Measurements from ENCODE around the gene ARHGAP12.

The ARHGAP12 gene

DNA sequence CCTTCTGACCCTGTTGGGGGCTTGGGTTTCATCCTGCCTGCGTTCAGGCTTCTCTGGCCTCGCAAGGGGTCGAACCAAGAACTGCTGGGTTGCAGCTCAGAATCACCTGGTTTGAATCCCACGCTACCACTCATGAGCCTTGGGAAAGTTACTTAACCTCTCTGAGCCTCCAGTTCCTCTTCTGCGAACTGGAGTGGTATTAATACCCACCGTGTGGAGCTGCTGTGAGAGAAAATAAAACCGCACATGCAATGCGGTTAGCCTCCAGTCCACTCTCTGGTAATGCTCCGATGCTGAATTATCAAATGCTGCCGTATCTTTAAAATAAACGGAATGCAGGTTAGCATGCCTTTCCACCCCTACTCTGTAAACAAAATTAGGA is 171.9 kb downstream of the ARHGAP12 start:
- H3K27ac ChIP-seq (ENCODE audit: extremely low read depth, low read depth, low read length): no peak overlapping the region
- ChIA-PET CTCF (no interaction called here), POLR2A (no interaction called here)
- TF ChIP-seq ZNF654 (tag by site-specific recombination; IDR thresholded peaks at IDR 0.05; ENCODE audit: low read depth) (no peak), OSR2 (tag by site-specific recombination; IDR thresholded peaks at IDR 0.05) (no peak), ZNF169 (tag by site-specific recombination; IDR thresholded peaks at IDR 0.05) (no peak), EGR2 (tag by site-specific recombination; IDR thresholded peaks at IDR 0.05; ENCODE audit: low read depth) (no peak)
- H3K4me3 ChIP-seq (ENCODE audit: low read depth, low read length): no peak overlapping the region
- H3K9me3 ChIP-seq (ENCODE audit: control insufficient read depth, insufficient read depth, low read depth, low read length): no peaks in the 10 kb centered on the region
- H3K4me1 ChIP-seq (ENCODE audit: control insufficient read depth, insufficient read depth, low read length): 0 out of 2 replicates have a peak, but pooled peaks cover 4% of the 10 kb centered on the region
- no peaks in the 10 kb centered on the region for H3K36me3 ChIP-seq (ENCODE audit: control insufficient read depth in 2 of 2, insufficient read depth in 1 of 2, low read length in 2 of 2)

DNA sequence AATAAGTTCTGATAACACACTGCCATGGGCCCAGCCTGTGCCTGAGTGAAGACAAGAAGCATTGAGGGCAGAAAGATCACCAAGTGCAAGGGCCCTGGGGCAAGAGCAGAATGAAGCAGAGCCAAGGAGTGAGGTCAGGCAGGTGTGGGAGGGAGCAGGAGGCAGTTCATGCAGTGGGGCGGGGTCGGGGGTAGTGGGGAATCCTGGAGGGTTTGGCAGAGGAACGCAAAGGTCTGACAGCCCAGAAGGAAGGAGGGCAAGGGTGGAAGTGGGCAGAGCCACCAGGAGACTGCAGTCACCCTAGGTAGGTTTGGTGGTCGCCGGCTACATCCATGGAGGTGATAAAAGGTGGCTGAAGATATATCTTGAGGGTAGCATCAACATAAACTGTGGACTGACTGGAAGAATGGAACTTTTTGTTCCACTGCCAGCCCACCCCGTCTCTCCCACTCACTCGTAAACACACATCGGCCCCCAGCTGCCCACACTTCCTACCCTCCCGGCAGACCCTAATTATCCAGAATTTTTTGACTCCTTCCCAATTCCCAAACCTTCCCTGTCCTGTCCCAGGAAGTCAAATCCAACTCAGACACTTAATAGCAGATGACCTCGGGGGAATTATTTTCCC is 172.4 kb downstream of the ARHGAP12 start:
- H3K9me3 ChIP-seq (ENCODE audit: control insufficient read depth, insufficient read depth, low read depth, low read length): no peaks in the 10 kb centered on the region
- ChIA-PET POLR2A (no interaction called here), CTCF (no interaction called here)
- H3K4me1 ChIP-seq (ENCODE audit: control insufficient read depth, insufficient read depth, low read length): 0 out of 2 replicates have a peak, but pooled peaks cover 4% of the 10 kb centered on the region
- H3K4me3 ChIP-seq (ENCODE audit: low read depth, low read length): no peak overlapping the region
- H3K27ac ChIP-seq (ENCODE audit: extremely low read depth, low read depth, low read length): no peak overlapping the region
- H3K36me3 ChIP-seq (ENCODE audit: control insufficient read depth in 2 of 2, insufficient read depth in 1 of 2, low read length in 2 of 2): no peaks in the 10 kb centered on the region
- TF ChIP-seq EGR2 (tag by site-specific recombination; IDR thresholded peaks at IDR 0.05; ENCODE audit: low read depth): peak; percentile 73
- no peak for TF ChIP-seq ZNF404 (tag by site-specific recombination; IDR thresholded peaks at IDR 0.05)
- peak; percentile 43; the same call in 1 of the 2 replicates for TF ChIP-seq ZNF623 (tag by site-specific recombination; IDR thresholded peaks at IDR 0.05)
- no peak for TF ChIP-seq ZNF600 (tag by site-specific recombination; IDR thresholded peaks at IDR 0.05)
- TF ChIP-seq ZNF184 (tag by site-specific recombination; IDR thresholded peaks at IDR 0.05): no peak
- no peak for TF ChIP-seq ZNF10 (tag by site-specific recombination; IDR thresholded peaks at IDR 0.05)
- TF ChIP-seq KLF1 (tag by site-specific recombination; IDR thresholded peaks at IDR 0.05): 0 out of 2 replicates have a peak, but pooled peaks have one; percentile 19
- no peak for TF ChIP-seq GLI4 (tag by site-specific recombination; IDR thresholded peaks at IDR 0.05)
- peak; percentile 88 for TF ChIP-seq ZFHX2 (tag by site-specific recombination; conservative IDR thresholded peaks at IDR 0.05)
- TF ChIP-seq ZBTB20 (tag by site-specific recombination; IDR thresholded peaks at IDR 0.05): no peak
- TF ChIP-seq, protein P1, sequence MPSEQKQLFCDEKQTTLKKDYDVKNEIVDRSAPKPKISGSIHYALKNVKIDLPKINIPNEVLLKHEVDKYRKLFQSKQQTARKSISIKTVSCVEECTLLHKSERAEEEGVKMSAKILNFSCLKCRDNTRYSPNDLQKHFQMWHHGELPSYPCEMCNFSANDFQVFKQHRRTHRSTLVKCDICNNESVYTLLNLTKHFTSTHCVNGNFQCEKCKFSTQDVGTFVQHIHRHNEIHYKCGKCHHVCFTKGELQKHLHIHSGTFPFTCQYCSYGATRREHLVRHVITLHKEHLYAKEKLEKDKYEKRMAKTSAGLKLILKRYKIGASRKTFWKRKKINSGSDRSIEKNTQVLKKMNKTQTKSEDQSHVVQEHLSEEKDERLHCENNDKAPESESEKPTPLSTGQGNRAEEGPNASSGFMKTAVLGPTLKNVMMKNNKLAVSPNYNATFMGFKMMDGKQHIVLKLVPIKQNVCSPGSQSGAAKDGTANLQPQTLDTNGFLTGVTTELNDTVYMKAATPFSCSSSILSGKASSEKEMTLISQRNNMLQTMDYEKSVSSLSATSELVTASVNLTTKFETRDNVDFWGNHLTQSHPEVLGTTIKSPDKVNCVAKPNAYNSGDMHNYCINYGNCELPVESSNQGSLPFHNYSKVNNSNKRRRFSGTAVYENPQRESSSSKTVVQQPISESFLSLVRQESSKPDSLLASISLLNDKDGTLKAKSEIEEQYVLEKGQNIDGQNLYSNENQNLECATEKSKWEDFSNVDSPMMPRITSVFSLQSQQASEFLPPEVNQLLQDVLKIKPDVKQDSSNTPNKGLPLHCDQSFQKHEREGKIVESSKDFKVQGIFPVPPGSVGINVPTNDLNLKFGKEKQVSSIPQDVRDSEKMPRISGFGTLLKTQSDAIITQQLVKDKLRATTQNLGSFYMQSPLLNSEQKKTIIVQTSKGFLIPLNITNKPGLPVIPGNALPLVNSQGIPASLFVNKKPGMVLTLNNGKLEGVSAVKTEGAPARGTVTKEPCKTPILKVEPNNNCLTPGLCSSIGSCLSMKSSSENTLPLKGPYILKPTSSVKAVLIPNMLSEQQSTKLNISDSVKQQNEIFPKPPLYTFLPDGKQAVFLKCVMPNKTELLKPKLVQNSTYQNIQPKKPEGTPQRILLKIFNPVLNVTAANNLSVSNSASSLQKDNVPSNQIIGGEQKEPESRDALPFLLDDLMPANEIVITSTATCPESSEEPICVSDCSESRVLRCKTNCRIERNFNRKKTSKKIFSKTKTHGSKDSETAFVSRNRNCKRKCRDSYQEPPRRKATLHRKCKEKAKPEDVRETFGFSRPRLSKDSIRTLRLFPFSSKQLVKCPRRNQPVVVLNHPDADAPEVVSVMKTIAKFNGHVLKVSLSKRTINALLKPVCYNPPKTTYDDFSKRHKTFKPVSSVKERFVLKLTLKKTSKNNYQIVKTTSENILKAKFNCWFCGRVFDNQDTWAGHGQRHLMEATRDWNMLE (tag by site-specific recombination; conservative IDR thresholded peaks at IDR 0.05; ENCODE audit: low read depth): no peak
